Skeletal muscle tissue (tissue), 4 donors: ENCODE data around the gene OR5M3. TPM values are rescaled to one million over a fixed set of nuclear protein-coding genes. Genes with fewer than 3 reads are reported as not detected.

Source experiments
- H3K27ac ChIP-seq: one replicate; pipeline ENCODE4 v1.7.0; 2013; ENCODE audit warnings: mild to moderate bottlenecking, low read depth, low read length, inconsistent platforms
- H3K27me3 ChIP-seq, 3 donors: one replicate each; pipeline ENCODE4 v1.7.0; 2013; ENCODE audit warnings: low read length in 3 of 3; ENCODE audit not compliant: control insufficient read depth in 3 of 3, insufficient read depth in 3 of 3
- H3K36me3 ChIP-seq, 3 donors: one replicate each; pipeline ENCODE4 v1.7.0; 2013; ENCODE audit warnings: low read length in 3 of 3; ENCODE audit not compliant: control insufficient read depth in 3 of 3, insufficient read depth in 3 of 3
- H3K4me1 ChIP-seq, 3 donors: one replicate each; pipeline ENCODE4 v1.7.0; 2013; ENCODE audit warnings: low read length in 3 of 3, mild to moderate bottlenecking in 3 of 3; ENCODE audit not compliant: control insufficient read depth in 3 of 3, insufficient read depth in 3 of 3
- H3K4me3 ChIP-seq, 3 donors: one replicate each; pipeline ENCODE4 v1.7.0; 2013; ENCODE audit warnings: low read length in 3 of 3
- H3K9ac ChIP-seq, 3 donors: one replicate each; pipeline ENCODE4 v1.7.0; 2013; ENCODE audit warnings: low read length in 3 of 3, mild to moderate bottlenecking in 3 of 3, moderate library complexity in 2 of 3, low read depth in 1 of 3
- H3K9me3 ChIP-seq, 3 donors: one replicate each; pipeline ENCODE4 v1.7.0; 2013; ENCODE audit warnings: low read length in 3 of 3; ENCODE audit not compliant: control insufficient read depth in 3 of 3
- total RNA-seq: library from RNA; depleted of rRNA; stranded (reverse); fragments of >200 nt; gene quantifications from one replicate; pipeline ENCODE4 v1.2.3, GENCODE V29; 2014
- donor health status: Osteomylitis.

Gene OR5M3
- not detected for total RNA-seq

DNA sequence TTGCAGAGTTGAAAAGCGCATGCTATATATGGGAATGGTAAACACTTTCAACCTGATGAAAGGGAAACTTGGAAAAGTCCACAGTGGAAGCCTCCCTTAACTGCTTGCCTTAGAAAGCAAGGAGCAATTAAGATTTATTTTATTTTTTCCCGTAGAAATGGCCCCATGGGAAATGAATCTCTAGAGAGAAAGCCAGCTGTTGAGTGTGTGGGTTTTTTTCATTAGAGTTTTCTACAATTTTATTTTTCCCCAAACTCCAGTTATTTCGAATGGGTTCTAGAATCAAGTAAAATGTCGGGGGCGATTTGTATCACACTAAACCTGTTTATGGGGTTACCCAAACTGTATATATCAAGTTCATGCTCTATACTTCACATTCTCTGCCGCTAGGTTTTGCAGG lies at the start of gene OR5M3:
Gene OR5M3, minus strand, starts transcription at position 101 of the 400 bp plus-strand sequence. CDS start 2,855 bp downstream, outside the sequence.
- no peak within 1 kb of the TSS for H3K27ac ChIP-seq
- no peaks in the 10 kb centered on the region for H3K36me3 ChIP-seq
- H3K4me1 ChIP-seq, result no peaks in the 10 kb centered on the region
- no peaks in the 10 kb centered on the region for H3K27me3 ChIP-seq
- no peak within 1 kb of the TSS for H3K4me3 ChIP-seq
- no peaks in the 10 kb centered on the region for H3K9me3 ChIP-seq
- no peak within 1 kb of the TSS for H3K9ac ChIP-seq

DNA sequence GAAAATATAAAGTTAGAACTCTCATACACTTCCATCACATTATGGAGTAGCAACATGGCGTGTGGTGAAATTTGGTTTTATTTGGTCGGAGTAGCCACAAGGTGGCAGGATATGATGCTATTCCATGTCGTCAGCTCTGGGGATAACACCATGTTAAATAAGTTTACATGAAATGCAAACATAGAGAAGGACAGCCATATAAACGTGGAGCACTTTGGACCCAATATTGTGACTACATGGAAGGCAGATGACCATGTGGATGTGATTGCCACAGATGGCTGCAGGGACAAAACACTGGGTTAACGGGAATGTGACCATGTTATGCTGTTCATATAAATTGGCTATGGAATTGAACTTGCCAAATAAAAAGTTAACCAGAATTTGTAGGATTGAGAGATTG lies 48.9 kb upstream of the OR5M3 start:
- H3K4me1 ChIP-seq, result no peaks in the 10 kb centered on the region
- H3K4me3 ChIP-seq, result no peak overlapping the region
- no peak overlapping the region for H3K27ac ChIP-seq
- H3K9ac ChIP-seq, result no peak overlapping the region
- no peaks in the 10 kb centered on the region for H3K27me3 ChIP-seq
- H3K9me3 ChIP-seq, result no peaks in the 10 kb centered on the region
- no peaks in the 10 kb centered on the region for H3K36me3 ChIP-seq

DNA sequence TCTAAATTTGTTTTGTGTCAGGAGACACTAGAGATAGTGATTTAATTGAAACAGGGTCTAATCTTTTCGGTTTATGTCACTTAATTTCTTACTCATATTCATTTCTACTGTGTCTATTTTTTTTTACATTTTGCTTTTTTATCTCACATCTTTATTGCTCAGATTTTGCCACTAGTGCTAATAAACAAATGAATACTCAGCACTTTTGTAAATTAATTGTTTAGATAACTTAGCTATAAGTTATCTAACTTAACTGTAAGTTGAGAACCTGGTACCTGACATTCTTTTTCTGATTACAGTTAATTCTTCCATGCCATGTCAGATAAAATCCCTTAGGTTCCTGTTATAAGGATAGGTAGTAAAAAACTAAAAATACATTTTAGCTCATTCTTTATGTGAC lies 40.1 kb upstream of the OR5M3 start:
- no peaks in the 10 kb centered on the region for H3K9me3 ChIP-seq
- H3K36me3 ChIP-seq, result no peaks in the 10 kb centered on the region
- no peak overlapping the region for H3K27ac ChIP-seq
- H3K4me3 ChIP-seq, result no peak overlapping the region
- H3K4me1 ChIP-seq, result no peaks in the 10 kb centered on the region
- H3K9ac ChIP-seq, result no peak overlapping the region
- H3K27me3 ChIP-seq, result no peaks in the 10 kb centered on the region

DNA sequence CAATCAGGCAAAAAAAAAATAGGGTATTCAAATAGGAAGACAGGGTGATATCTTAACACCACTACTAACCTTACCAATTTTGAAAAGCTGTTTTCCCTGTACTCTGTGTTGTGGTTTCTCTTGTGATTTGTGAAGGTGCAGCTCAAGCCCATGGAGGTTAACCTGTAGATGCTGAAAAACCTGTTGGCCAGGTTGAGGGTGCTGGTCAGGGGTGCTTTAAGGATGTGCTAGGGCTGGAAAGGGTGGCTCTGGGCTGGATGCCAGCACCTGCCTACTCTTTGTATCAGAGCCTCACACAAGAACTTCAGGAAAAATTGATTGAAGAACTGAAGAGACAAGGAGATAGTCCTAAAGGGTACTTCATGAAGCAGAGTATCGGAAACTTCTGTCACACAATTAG lies 36.3 kb upstream of the OR5M3 start:
- Histone ChIP-seq H3K27ac (no peak overlapping the region), H3K27me3 (no peaks in the 10 kb centered on the region), H3K9me3 (no peaks in the 10 kb centered on the region)

DNA sequence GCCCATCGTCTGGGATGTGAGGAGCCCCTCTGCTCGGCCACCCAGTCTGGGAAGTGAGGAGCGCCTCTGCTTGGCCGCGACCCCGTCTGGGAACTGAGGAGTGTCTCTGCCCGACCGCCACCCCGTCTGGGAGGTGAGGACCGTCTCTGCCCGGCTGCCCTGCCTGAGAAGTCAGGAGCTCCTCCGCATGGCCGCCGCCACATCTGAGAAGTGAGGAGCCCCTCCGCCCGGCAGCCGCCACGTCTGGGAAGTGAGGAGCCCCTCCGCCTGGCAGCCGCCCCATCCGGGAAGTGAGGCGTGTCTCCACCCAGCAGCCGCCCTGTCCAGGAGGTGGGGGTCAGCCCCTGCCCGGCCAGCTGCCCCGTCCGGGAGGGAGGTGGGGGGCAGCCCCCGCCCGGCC lies 23.9 kb upstream of the OR5M3 start:
- H3K4me1 ChIP-seq, result no peaks in the 10 kb centered on the region
- no peak overlapping the region for H3K9ac ChIP-seq
- H3K4me3 ChIP-seq, result no peak overlapping the region
- no peak overlapping the region for H3K27ac ChIP-seq
- no peaks in the 10 kb centered on the region for H3K9me3 ChIP-seq
- no peaks in the 10 kb centered on the region for H3K27me3 ChIP-seq
- H3K36me3 ChIP-seq, result no peaks in the 10 kb centered on the region

More for the DNA sequence above, 36.3 kb upstream of the OR5M3 start:
- Histone ChIP-seq H3K36me3 (no peaks in the 10 kb centered on the region), H3K9ac (no peak overlapping the region), H3K4me1 (no peaks in the 10 kb centered on the region), H3K4me3 (no peak overlapping the region)

DNA sequence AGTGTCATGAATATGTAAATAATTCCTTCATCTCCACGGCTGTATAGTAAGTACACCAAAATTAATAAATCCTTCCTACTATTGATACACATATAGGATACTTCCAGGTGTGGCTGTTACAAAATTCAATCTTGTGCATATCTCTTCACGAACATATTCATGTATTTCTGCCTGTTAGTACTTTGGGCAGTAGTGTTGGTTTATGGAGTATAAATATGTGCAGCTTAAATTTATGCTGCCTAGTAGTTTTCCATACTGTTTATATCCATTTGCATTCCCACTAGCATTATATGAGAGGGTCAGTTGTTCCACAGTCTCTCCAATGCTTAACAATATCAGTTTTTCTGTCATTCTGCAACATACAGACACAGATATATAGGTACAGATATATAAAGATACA lies 22.0 kb upstream of the OR5M3 start:
- Histone ChIP-seq H3K27ac (no peak overlapping the region), H3K27me3 (no peaks in the 10 kb centered on the region), H3K4me3 (no peak overlapping the region), H3K4me1 (no peaks in the 10 kb centered on the region), H3K9me3 (no peaks in the 10 kb centered on the region), H3K36me3 (no peaks in the 10 kb centered on the region), H3K9ac (no peak overlapping the region)

DNA sequence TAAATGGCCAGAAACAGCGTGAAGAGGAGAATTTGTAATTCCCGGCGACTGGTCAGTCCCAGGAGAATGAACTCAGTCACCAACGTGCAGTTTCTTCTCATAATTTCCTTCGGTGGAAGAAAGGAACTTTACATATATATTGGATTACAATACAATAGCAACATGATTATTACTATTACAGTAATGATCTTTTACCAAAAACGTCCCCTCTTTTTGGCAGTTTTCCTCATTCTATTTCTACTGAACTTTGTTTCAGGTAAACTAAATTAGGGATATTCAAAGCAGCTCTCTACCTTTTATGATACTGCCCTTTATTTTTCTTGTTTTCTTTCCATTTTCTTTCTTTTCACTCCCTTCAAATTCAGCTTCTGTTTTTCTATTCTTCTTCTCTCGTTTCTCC lies 18.1 kb upstream of the OR5M3 start, which contains the start of gene OR5M8:
Gene OR5M8, minus strand, starts transcription at position 101 of the 400 bp plus-strand sequence. Its CDS starts 0 bp downstream, at position 101.
- no peak within 1 kb of the TSS for H3K9ac ChIP-seq
- no peaks in the 10 kb centered on the region for H3K27me3 ChIP-seq
- no peak within 1 kb of the TSS for H3K4me3 ChIP-seq
- peaks cover 0 to 2% (median 0%) of the 10 kb centered on the region in 3 donors for H3K9me3 ChIP-seq
- no peaks in the 10 kb centered on the region for H3K4me1 ChIP-seq
- no peaks in the 10 kb centered on the region for H3K36me3 ChIP-seq
- no peak within 1 kb of the TSS for H3K27ac ChIP-seq

DNA sequence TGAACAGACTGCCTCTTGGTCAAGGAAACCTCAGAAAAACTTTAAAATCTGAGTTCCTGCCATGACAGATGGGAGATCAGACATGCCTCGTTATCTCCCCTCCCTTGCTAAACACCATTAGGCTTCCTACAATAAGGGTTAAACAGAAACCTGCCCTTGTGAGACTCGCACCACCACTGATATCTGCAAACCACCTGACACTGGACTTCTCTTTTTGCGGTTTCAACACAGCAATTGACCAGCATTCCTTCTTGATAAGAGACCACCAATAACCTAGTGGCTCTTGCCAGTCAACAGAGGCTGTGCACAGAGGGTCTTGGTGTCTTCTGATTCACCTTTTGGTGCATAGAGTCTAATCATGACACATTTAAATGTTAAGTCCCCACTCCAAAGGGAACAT lies 13.6 kb upstream of the OR5M3 start:
- H3K4me1 ChIP-seq, result no peaks in the 10 kb centered on the region
- no peak overlapping the region for H3K4me3 ChIP-seq

DNA sequence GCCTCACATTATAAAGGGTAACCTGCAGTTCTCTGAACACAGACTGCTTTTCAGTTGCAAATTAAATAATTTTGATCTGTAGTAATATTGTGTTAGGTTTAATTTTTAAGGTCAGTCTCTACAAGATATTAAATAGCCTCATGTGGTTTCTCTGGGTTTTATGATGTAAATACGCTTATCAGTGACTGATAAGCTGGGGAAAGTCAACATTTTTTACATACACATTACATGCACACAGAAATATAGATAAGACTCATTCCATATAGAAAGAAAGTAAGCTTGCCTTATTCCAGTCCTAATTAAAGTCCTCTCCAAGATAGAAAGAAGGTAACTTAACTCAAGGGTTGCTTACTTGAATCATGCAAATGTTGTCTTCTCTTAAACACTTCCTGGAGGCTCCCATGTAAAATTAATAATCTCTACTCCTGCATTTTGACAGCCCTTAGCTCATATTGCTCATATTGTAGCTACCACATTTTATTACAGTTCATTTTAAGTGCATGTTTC lies 1.6 kb upstream of the OR5M3 start:
- Histone ChIP-seq H3K27ac (no peak overlapping the region), H3K27me3 (no peaks in the 10 kb centered on the region), H3K36me3 (no peaks in the 10 kb centered on the region), H3K4me1 (no peaks in the 10 kb centered on the region), H3K9ac (no peak overlapping the region), H3K4me3 (no peak overlapping the region), H3K9me3 (no peaks in the 10 kb centered on the region)

More for the DNA sequence above, 13.6 kb upstream of the OR5M3 start:
- H3K9me3 ChIP-seq, result peaks cover 0 to 2% (median 0%) of the 10 kb centered on the region in 3 donors
- no peak overlapping the region for H3K9ac ChIP-seq
- no peaks in the 10 kb centered on the region for H3K27me3 ChIP-seq
- no peak overlapping the region for H3K27ac ChIP-seq
- no peaks in the 10 kb centered on the region for H3K36me3 ChIP-seq

DNA sequence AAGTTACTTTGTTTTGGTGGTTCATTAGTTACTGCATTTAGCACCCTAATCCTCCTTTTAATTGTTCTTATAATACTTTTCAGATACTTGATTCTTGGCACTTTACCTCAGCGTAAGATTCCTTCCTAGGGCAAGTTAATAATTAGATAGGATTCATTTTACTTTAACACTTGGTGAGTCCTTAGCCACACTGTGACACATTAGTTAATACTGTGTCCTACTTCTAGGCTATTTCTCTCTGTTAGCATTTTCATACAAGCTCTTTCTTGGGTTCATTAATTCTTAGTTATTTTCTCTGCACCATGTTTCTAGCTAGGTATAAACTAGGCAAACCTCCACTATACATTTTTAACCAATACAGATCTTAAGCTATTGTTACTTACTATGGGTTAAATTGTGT lies 16.1 kb downstream of the OR5M3 start:
- H3K9ac ChIP-seq, result no peak overlapping the region
- no peak overlapping the region for H3K4me3 ChIP-seq
- H3K27ac ChIP-seq, result no peak overlapping the region
- no peaks in the 10 kb centered on the region for H3K4me1 ChIP-seq
- H3K36me3 ChIP-seq, result no peaks in the 10 kb centered on the region
- no peaks in the 10 kb centered on the region for H3K9me3 ChIP-seq
- no peaks in the 10 kb centered on the region for H3K27me3 ChIP-seq
